Bone marrow (tissue), 2 donors: Measurements from ENCODE around the gene NELFCD.
"Not testable (repeated sequence)": the region's sequence is repeated elsewhere in the genome, so short reads cannot be mapped to it uniquely, and the experiment has no call there.

Experiments
- DNase-seq, 2 donors: peaks; one replicate each; lab custom pipeline; 2025; lab: John Stamatoyannopoulos, UW

The NELFCD gene

DNA sequence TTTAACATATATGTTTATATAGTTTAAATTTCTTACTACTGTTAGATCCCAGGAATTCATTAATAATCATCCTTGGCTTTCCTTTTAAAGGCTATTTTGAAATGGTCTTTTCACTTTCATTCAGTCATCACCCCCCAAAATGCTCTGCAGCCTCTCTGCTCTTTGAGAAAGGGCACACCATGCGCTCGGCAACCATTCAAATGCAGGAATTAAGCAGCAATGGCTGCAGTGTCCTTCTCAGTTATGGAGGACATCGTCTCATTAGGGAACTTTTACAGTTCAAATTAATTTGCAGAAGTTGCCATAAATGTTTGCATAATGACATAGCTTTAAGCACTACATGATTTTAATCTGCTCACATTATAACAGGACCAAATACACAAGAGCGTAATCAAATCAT, 44.5 kb downstream of the NELFCD start:
- no peak for DNase-seq

DNA sequence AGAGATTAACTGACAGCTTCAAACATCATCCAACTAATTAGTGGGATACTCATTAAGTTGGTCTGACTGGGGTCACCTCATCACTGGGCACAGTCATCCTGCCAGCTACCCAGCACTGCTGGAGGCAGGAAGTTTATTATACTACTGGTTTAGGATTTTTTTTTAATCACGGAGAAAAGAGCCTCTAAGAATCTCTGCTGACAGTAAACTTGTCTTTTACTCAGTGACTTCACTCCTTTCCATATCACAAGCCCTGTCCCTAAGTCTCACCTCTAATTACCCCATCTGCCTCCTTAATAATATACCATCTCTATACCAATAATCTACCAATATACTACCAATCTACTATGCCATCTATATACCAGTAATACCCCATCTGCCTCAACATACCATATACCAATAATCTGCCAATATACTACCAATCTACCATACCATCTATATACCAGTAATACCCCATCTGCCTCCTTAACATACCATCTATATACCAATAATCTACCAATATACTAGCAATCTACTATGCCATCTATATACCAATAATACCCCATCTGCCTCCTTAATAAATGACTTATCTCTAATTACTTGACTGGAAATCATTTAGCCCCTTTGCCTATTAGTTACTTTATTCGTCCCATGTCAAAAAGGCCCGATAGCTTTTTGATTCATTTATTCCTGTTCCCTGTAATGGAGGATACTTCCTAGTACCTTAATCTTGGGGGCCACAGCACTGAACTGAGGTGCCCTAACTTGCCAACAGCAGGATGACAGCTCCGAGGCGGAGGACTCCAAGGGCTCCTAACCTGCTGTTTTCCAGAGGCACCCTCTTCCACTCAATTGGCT, 46.1 kb downstream of the NELFCD start:
- no peak for DNase-seq

DNA sequence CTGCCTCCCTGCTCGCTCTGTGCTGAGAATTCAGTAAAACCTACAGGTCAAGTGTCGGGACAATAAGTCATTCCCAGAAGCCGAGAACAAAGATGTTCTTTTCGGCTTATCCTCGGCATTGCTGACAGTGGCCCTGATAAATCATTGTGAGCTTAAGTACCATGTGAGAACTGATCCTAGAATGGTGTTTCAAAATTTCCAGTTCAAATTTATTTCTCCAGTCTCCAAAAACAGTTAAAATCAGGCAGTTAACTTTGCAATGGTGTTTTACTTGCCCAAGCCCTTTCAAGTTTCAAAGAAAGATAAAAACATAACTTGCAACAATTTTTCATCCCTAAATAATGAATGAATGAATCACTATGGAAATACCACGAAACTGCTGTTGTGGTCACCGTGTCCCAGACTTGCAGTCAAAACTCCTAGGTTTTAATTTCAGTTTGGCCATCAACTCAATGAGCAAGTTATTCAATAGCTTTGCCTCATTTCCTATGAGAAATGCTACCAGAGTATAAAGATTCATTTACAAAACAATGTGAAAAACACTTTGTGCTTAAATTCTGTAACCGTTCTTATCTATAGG, 46.8 kb downstream of the NELFCD start:
- DNase-seq: no peak

DNA sequence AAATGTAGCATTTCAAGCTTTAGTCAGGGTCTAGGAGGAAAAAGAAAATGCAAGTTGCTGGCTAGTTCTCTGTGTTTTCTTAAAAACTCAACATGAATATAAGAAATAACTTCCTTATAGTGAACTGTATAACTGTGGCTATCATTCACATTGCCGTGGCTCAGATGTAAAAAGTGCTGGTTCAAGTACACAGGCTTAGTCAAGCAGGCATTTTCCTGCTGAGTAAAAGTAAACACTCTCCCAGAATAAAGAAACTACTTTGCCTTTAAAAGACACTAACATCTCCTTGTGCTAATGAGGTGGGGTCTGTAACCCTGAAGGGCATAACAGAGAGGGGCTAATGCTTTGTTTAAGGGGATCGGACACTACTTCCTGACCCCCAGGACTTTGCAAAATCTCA, 47.8 kb downstream of the NELFCD start:
- no peak for DNase-seq

DNA sequence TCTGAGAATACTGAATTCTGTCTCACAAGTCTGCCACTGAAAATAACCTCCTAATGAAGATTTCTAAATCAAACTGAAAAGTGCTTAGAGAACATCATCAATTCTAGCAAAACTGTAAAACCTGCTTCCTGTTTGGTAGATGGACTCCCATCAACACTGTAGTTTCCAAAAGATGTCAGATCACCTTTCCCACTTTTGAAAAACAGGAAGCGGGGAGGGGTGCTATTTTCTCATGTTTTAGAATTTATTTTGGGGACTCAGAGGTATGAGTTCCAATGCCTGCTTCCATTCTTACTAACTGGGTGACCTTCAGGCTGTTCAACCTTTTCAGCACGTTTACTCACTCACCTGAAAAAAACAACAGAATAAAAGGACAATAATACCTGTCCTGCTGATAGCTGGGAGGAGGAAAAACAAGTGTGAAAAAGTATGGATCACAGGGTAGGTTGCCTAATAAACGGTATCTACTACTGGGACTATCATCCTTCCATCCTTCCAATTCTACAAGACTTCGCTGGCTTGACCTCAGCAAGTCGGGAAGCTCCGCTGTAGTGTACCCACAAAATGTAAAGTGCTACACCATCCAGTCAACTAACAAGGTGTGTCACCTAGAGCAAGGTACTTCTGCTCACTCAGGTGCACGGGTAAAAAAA, 50.0 kb downstream of the NELFCD start:
- no peak for DNase-seq

DNA sequence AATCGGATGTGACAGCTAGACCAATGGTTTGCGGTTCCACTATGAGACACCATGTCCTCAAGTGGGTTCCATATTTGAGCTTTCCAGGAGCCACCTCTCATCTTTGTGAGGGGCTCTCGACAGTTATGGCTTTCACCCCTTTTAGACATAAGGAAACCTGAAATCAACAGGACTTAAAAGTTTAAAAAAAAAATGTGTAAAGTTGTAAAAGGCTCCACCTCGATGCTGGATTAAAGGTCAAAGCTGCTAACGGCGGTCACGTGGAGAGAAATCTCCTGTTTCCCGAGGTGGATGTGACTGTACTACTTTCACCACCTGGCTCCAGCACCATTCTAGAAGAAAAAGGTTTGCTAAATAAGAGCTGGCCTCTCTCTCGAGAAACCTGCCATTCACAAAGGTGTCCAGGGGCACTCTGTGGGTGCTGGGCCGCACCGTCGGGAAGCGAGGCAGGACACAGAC, 50.5 kb downstream of the NELFCD start:
- DNase-seq: no peak

DNA sequence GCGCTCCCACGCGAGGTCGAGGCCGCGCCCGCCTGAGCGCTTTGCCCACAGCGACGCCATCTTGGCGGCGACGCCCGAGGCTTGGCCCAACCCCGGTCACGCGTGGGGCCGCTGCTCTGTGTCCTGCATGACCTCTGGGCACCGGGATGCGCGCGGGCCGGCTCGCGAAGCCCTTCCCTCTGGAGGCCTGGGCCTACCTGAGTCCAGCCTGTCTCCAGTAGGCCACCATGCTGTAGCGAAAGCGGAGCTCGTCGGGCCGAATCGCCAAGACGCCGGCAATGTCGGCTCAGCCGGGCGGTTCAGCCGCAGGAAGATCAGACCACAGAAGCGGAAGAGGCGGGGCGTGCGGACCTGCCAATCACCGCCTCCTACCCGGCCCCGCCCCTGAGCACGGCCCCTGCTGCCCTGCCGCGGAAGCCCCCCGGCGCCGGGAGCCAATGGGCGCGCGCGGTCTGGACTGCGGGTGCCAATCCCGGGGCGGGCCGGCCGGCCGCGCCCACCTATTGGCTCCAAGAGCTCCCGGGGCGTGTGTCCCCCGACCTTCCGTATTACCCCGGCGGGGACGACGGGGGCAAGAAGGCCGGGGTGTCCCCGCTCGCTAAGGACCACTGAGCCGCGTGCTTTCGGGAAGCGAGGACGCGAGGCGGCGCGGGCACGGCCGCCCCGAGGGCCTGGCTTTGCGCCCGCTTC, 51.1 kb downstream of the NELFCD start, which contains the start of gene ATP5F1E:
TSS of gene ATP5F1E (minus strand) at position 313 of the 690 bp plus-strand sequence. CDS start at position 229, 84 bp downstream.
- peak; percentile 91 to 95 for DNase-seq

DNA sequence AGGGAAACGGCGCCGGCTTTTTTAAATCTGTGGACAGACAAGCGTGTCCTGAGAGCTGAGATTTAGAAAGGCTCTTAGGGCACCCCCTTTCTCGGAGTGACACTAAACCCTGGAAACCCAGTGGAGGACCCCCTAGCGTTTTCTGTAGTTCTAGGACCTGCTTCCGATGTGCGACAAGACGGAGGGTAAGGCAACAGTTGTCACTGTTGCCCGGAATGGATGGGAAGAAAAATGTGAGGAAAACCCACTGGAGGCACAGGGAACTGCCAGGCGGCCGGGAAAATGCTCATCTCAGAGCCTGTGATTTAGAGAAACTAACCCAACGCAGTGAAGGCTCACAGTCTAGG, 51.6 kb downstream of the NELFCD start:
- DNase-seq: no peak

DNA sequence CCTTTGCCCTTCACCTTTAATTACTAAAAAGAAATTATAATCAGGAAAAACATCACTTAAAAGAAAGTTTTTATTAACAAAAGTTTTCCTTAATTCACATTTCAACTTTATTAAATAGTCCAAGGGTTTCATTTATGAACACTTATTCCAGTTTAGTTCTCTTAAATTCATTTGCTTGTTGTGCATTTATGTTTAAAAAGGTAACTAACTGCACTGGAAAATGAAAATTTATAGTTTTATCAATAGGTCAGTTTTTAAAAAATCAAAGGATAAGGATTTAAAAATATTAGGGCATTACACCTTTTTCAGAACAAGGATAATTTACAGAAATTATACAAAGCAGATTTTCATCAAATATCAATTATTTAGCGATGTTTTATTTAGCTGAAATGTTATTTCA, 52.0 kb downstream of the NELFCD start:
- DNase-seq: no peak

DNA sequence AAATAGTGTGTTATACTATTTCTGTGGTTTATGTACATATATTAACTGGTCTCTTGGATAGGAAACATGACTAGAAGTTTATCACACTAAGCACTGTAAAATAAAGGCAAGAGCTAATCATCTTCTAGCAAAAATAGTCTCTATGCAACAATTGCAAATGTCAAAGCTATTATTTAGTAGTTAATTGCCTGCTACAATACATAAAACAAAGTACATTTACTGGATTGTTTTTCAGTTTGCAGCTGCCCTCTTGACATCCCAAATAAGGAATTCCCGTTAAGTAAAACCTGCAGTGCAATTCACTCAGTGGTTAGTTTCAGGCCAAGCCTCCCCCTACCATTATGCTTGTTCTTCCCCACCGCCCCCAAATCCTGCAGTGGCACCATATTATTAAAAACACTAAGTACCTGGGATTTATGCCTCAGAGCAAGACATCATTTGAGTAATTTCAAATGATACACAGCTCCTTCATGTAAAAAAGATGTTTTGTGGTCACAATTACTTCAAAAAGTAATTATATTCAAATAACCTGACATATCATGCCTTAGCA, 52.6 kb downstream of the NELFCD start:
- DNase-seq: no peak

DNA sequence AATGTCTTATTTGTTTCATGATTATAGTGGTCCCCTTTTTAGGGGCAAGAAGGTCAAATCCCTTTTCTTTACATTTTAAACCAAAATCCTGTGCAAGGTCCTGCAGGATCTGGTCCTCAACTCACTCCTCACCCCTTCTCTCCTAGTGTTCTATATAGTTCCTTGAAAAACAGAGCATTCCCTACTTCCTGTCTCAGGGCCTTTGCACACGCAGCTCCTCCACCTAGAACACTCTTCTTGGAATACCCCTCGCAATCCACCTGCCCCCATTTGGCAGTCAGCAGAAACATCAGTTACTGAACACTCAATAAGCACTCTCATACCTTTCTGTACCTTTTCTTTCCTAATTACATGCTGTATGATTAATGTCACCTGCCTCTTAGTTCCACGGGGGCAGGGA, 54.3 kb downstream of the NELFCD start:
- no peak for DNase-seq

DNA sequence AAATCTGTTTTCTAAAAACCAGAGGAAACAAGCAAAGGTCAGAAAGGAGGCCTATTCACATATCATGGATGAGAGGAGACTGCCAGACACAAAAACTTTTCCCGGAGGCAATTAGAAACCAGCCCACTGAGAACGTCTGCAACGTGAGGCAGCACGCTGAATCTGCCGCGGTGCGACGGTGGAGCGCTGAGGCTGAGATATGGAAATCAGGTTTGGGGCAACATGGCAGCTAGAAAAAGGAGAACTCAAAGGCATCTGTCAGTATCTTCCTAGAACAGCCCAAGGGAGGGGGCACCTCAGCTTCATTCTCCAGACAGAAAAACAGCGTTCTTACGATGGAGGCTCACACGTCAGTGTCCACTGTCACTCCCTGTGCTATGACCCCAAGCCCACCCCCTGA, 56.3 kb downstream of the NELFCD start:
- no peak for DNase-seq

DNA sequence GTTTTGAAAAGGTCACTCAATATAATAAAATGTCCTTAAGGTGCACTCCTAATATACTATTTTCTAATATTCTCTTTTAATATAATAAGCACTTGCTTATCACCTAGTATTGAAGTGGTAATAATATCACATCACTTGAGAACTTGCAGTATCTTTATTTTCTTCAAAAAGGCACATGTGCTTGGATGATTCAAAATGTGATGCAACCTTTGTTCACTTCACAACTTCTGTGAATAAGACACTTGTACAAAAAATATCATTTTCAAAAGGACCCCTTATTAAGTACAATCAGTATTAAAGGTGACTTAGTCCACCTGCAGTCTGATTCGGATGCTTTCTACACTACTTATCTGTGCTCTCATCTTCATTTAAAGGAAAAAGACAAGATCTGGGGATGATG, 58.2 kb downstream of the NELFCD start:
- no peak for DNase-seq

DNA sequence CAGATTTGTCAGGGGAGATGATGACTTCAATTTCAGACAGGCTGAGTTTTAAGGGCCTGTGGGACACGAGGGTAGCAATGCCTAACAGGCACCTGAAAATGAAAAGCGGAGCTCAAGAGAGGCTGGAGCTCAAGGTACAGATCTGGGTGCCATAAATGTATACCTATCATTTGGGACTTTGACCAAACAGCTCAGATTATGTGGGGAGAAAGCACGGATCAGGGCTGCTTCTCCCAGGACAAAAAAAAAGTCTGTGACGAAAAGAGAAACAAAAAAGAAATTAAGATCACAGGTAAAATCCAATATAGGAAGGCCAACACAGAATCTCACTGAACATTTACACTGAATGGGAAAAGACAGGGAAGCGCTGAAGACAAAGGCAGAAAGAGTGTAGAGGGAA, 59.6 kb downstream of the NELFCD start:
- DNase-seq: no peak

DNA sequence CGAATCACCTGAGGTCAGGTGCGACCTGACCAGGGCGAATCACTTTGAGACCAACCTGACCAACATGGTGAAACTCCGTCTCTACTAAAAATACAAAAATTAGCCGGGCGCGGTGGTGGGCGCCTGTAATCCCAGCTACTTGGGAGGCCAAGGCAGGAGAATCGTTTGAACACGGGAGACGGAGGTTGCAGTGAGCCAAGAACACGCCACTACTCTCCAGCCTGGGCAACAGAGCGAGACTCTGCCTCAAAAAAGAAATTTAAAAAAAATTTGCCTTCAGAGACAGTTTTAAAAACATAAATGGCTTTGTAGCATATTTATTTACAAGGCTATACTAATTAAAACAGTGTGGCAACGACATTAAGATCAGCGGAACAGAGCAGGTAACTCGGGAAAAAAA, 60.4 kb downstream of the NELFCD start:
- DNase-seq: not testable (repeated sequence)

DNA sequence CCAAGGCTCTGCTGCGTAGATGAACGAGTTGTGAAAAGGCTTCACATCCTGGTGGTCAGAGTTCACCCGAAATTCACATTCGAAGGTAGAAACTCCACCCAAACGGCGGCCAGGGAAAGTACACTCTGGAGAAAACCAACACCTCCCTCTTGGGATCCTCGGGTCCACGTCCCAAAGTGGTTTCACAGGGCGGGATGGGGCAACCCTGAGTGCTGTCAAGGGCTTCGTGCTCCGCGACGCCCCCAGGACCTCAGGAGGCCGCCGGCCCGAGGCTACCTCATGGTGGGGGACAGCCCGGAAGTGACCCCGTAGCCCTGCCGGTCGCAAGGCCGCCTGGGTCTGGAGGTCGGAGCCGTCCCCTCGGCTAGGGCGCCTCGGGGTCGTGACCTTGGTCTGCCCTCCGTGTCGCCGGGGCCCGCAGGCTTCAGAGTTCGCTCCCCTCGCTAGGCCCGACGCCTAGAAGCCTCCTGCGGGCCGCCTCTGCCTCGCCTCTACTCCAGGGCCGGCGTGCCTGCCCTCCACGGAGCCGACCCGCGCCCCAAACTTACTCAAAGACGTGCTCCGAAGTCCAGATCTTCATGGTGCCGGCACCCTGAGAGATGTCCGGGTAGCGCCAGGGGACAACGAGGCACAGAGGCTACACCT, 61.2 kb downstream of the NELFCD start, which contains the start of gene PRELID3B:
TSS of gene PRELID3B (minus strand) at position 636 of the 645 bp plus-strand sequence. CDS start at position 580, 56 bp downstream.
- DNase-seq: no peak

DNA sequence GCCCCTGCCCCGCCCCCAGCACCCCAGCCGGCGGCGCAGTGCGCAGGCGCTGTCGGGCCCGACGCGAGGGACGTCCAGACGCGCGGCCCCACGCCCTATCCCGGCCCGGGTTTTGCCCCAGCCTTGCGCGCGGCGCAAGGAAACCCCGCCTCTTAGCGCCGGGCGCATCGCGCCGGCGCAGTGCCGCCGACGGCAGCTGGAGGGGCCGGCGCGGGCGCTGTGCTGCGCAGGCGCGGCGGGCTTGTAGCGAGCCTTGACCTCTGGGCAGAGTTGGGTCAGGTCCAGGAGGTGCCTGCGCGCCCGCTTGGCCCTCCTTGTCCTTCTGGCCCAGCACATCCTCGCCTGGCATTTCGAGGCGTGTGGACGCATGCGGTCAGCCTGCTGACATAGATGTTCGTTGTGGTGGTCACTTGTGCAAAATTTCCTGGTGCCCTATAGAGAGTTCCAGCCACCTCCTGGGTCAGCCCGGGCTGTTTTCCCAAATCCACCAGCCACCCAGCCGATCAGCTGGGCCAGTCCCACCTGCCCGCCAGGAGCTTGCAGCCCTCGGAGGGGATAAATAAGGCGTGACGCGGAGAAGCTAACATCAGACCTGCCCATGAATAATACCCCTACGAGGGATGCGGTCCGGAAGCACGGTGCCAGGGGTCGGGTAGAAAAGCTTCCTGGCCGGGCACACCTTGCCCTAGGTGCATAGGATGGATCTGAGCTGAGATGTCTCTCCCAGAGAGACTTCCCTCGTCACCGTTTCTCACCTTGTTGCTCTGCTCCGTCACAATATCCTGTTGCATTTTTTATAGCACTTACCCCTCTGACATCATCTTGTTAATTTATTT, 62.0 kb downstream of the NELFCD start:
- DNase-seq: peak; percentile 69 to 77

DNA sequence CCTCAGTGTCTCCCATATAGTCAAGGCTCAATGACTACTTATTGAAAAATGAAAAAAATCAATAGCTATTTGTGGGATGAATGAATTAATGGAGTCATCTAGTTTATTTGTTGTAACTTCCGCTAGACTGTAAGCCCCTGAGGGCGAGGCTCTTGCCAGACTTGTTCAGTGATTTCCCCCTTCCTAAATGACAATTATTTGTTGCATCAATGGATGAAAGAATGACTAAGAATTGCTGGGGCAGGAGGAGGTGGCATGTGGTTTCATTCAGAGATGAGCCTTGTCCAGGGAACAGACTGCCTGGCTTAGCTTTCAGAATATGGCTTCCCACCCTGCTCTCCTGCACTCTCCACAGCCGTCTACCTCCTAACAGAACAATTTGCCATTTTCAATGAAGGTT, 62.6 kb downstream of the NELFCD start:
- no peak for DNase-seq

DNA sequence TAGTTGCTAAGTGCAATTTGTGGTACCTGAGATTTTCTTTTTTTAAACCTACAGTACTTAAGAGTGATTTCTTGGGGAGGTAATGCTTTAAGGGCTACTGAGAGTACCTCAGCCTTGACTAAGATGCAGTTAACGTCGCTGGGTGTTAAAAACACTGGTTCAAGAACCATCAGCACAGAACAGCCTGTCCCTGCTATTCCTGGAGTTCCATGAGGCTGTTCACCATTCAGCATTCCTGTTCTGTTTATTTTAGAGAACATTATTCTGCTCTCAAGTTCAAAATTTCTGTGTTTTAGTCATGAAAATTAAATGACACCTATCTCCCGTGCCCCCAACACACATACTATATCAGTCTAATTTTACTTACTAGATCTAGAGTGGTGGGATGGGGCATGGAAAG, 63.2 kb downstream of the NELFCD start:
- no peak for DNase-seq
